HEK293T (cell line): Measurements from ENCODE around the gene ARL8A.

Experiments used
- ARNT ChIP-seq: fragments of 450-650 bp; IDR thresholded peaks from 2 replicates; pipeline ENCODE4 v1.6.1; 2017; ENCODE audit warnings: mild to moderate bottlenecking
- BHLHE40 ChIP-seq: fragments of 450-650 bp; IDR thresholded peaks from 2 replicates; pipeline ENCODE4 v1.6.1; 2016; ENCODE audit warnings: mild to moderate bottlenecking, moderate library complexity, borderline replicate concordance
- CTBP1 ChIP-seq: fragments of 450-650 bp; IDR thresholded peaks from 2 replicates; pipeline ENCODE4 v1.6.1; 2016; ENCODE audit warnings: borderline replicate concordance
- ELF4 ChIP-seq: fragments of 450-650 bp; IDR thresholded peaks from 2 replicates; pipeline ENCODE4 v1.6.1; 2017; ENCODE audit warnings: antibody characterized with exemption
- FOXK2 ChIP-seq: fragments of 450-650 bp; IDR thresholded peaks from 2 replicates; pipeline ENCODE4 v1.6.1; 2016; ENCODE audit warnings: mild to moderate bottlenecking
- FOXM1 ChIP-seq: fragments of 450-650 bp; IDR thresholded peaks from 2 replicates; pipeline ENCODE4 v1.6.1; 2017; ENCODE audit warnings: mild to moderate bottlenecking, borderline replicate concordance
- L3MBTL2 ChIP-seq: fragments of 450-650 bp; conservative IDR thresholded peaks from 2 replicates; pipeline ENCODE4 v1.6.1; 2016; ENCODE audit warnings: mild to moderate bottlenecking
- NFRKB ChIP-seq: fragments of 450-650 bp; IDR thresholded peaks from 2 replicates; pipeline ENCODE4 v1.6.1; 2016; ENCODE audit warnings: mild to moderate bottlenecking, moderate library complexity
- SP1 ChIP-seq: fragments of 450-650 bp; IDR thresholded peaks from 2 replicates; pipeline ENCODE4 v1.6.1; 2017
- SUZ12 ChIP-seq: fragments of 450-650 bp; IDR thresholded peaks from 2 replicates; pipeline ENCODE4 v1.6.1; 2016; ENCODE audit warnings: mild to moderate bottlenecking
- TARDBP ChIP-seq: fragments of 450-650 bp; IDR thresholded peaks from 2 replicates; pipeline ENCODE4 v1.6.1; 2016
- ZNF384 ChIP-seq: fragments of 450-650 bp; IDR thresholded peaks from 2 replicates; pipeline ENCODE4 v1.6.1; 2016

- no peak for TF ChIP-seq CTBP1
- no peak for TF ChIP-seq ARNT
- no peak for TF ChIP-seq ELF4
- TF ChIP-seq FOXM1 = no peak
- TF ChIP-seq SUZ12 = no peak
- TF ChIP-seq FOXK2 = no peak
- no peak for TF ChIP-seq L3MBTL2
- TF ChIP-seq SP1 = no peak
- TF ChIP-seq TARDBP = no peak
- no peak for TF ChIP-seq BHLHE40
- no peak for TF ChIP-seq ZNF384
- no peak for TF ChIP-seq NFRKB
Observed at GRCh38 chr1:202194328-202194648, 49.8 kb upstream of the ARL8A start.
